Colonic mucosa (tissue), 4 donors: ENCODE measurements around the gene LPCAT2. TPM values are rescaled to one million over a fixed set of nuclear protein-coding genes. Genes with fewer than 3 reads are reported as not detected.
"Not testable (repeated sequence)": the region's sequence is repeated elsewhere in the genome, so short reads cannot be mapped to it uniquely, and the experiment has no call there.

Experiments used
- DNase-seq: peaks from one replicate; pipeline ENCODE4 v3.0.0-alpha.2; 2020
- H3K27ac ChIP-seq: fragments of 200-600 bp; one replicate; pipeline ENCODE4 v1.8.0; 2021
- H3K27me3 ChIP-seq: fragments of 200-600 bp; one replicate; pipeline ENCODE4 v1.8.0; 2021
- H3K36me3 ChIP-seq: fragments of 200-600 bp; one replicate; pipeline ENCODE4 v1.8.0; 2021
- H3K4me1 ChIP-seq: fragments of 200-600 bp; one replicate; pipeline ENCODE4 v1.8.0; 2021; ENCODE audit warnings: mild to moderate bottlenecking
- H3K4me3 ChIP-seq: fragments of 200-600 bp; one replicate; pipeline ENCODE4 v1.8.0; 2021
- H3K9ac ChIP-seq, 2 donors: one replicate each; pipeline ENCODE4 v1.7.0; 2013; ENCODE audit warnings: control low read depth in 2 of 2, low read depth in 2 of 2, low read length in 2 of 2
- H3K9me3 ChIP-seq: fragments of 200-600 bp; one replicate; pipeline ENCODE4 v1.8.0; 2021
- CTCF ChIP-seq: fragments of 200-600 bp; IDR thresholded peaks from one replicate; pipeline ENCODE4 v1.8.0; 2022; ENCODE audit warnings: antibody characterized with exemption, mild to moderate bottlenecking
- intact Hi-C: fragments of 100-400 bp; cut with DNase I; formaldehyde crosslinking; loops from one replicate; pipeline ENCODE4 v1.14.1; 2022
- total RNA-seq, 2 donors: library from RNA; stranded (reverse); fragmentation: NEBNext Ultra II Directional in 1 of 2; extraction: Animal tissue kit (Norgen Biotek cat#: 25700) in 1 of 2; gene quantifications; one replicate each; pipeline ENCODE4 v1.2.1, GENCODE V29; 2021
- donor health status: healthy.
- donor health status: DM: no; HTN: no; CAD: no.
- donor health status: DM: no; HTN: no; CAD: no.

LPCAT2 gene
- total RNA-seq, 2 donors from 2014 or later = 22.6 to 30.5 TPM

GRCh38 chr16:55597928-55598327, 89.1 kb downstream of the LPCAT2 start:
- Histone ChIP-seq H3K4me1 (no peaks in the 10 kb centered on the region), H3K9ac (no peak overlapping the region), H3K4me3 (no peak overlapping the region), H3K27me3 (no peaks in the 10 kb centered on the region), H3K36me3 (no peaks in the 10 kb centered on the region), H3K9me3 (no peaks in the 10 kb centered on the region), H3K27ac (no peak overlapping the region)
- DNase-seq = no peak
- TF ChIP-seq CTCF = no peak
- intact Hi-C loops = no loop called here

GRCh38 chr16:55605754-55606336, 97.0 kb downstream of the LPCAT2 start:
- Histone ChIP-seq H3K27ac (no peak overlapping the region), H3K4me3 (no peak overlapping the region), H3K9me3 (no peaks in the 10 kb centered on the region), H3K36me3 (no peaks in the 10 kb centered on the region), H3K9ac (no peak overlapping the region), H3K27me3 (no peaks in the 10 kb centered on the region), H3K4me1 (no peaks in the 10 kb centered on the region)
- no peak for DNase-seq
- intact Hi-C loops = no loop called here
- no peak for TF ChIP-seq CTCF

GRCh38 chr16:55613613-55614335, 104.9 kb downstream of the LPCAT2 start:
- intact Hi-C loops = no loop called here
- DNase-seq = no peak
- TF ChIP-seq CTCF = no peak

GRCh38 chr16:55615071-55615470, 106.2 kb downstream of the LPCAT2 start:
- Histone ChIP-seq H3K27ac (no peak overlapping the region), H3K36me3 (no peaks in the 10 kb centered on the region), H3K9ac (no peak overlapping the region), H3K27me3 (no peaks in the 10 kb centered on the region), H3K9me3 (no peaks in the 10 kb centered on the region), H3K4me1 (no peaks in the 10 kb centered on the region), H3K4me3 (no peak overlapping the region)
- intact Hi-C loops = no loop called here
- TF ChIP-seq CTCF = no peak
- no peak for DNase-seq

More at GRCh38 chr16:55613613-55614335, 104.9 kb downstream of the LPCAT2 start:
- no peaks in the 10 kb centered on the region for H3K27me3 ChIP-seq
- no peaks in the 10 kb centered on the region for H3K9me3 ChIP-seq
- H3K27ac ChIP-seq = no peak overlapping the region
- H3K4me3 ChIP-seq = no peak overlapping the region
- no peak overlapping the region for H3K9ac ChIP-seq
- H3K36me3 ChIP-seq = no peaks in the 10 kb centered on the region
- H3K4me1 ChIP-seq = no peaks in the 10 kb centered on the region

GRCh38 chr16:55615670-55616069, 106.8 kb downstream of the LPCAT2 start:
- H3K36me3 ChIP-seq, H3K4me3 ChIP-seq, H3K27ac ChIP-seq, H3K27me3 ChIP-seq, H3K9me3 ChIP-seq, H3K9ac ChIP-seq, DNase-seq, H3K4me1 ChIP-seq, intact Hi-C loops: not testable (repeated sequence)

- no peak for TF ChIP-seq CTCF
- Histone ChIP-seq H3K4me1 (no peaks in the 10 kb centered on the region), H3K36me3 (no peaks in the 10 kb centered on the region), H3K27ac (no peak overlapping the region), H3K4me3 (no peak overlapping the region), H3K9me3 (no peaks in the 10 kb centered on the region), H3K27me3 (no peaks in the 10 kb centered on the region), H3K9ac (no peak overlapping the region)
- intact Hi-C loops = no loop called here
- DNase-seq = no peak
These were observed 112.9 kb downstream of the LPCAT2 start for GRCh38 chr16:55621771-55622170.
